GM12891 (cell line): ENCODE data around the gene DNM3. TPM values are rescaled to one million over a fixed set of nuclear protein-coding genes. Genes with fewer than 3 reads are reported as not detected.
"Not testable (repeated sequence)": the region's sequence is repeated elsewhere in the genome, so short reads cannot be mapped to it uniquely, and the experiment has no call there.

Experiments used
- DNase-seq: peaks from one replicate; pipeline ENCODE4 v3.0.0; 2011; ENCODE audit warnings: low spot score; ENCODE audit not compliant: insufficient read length
- FAIRE-seq: peaks from 2 replicates; lab custom pipeline; 2011; peaks lifted over from hg19 to GRCh38; lab: Jason Lieb, UNC
- PAX5 ChIP-seq: IDR thresholded peaks from 2 replicates; pipeline ENCODE4 v1.6.1; 2011; ENCODE audit warnings: low read length, moderate library complexity, mild to moderate bottlenecking; ENCODE audit not compliant: insufficient read depth, severe bottlenecking
- POLR2A ChIP-seq: IDR thresholded peaks from 2 replicates; pipeline ENCODE4 v1.6.1; 2011; ENCODE audit warnings: low read depth, low read length, control low read depth
- POLR2AphosphoS5 ChIP-seq: IDR thresholded peaks from 2 replicates; pipeline ENCODE4 v1.6.1; 2011; ENCODE audit warnings: low read depth, low read length, control low read depth
- POU2F2 ChIP-seq: IDR thresholded peaks from 2 replicates; pipeline ENCODE4 v1.6.1; 2011; ENCODE audit warnings: low read depth, mild to moderate bottlenecking, control low read depth, low read length, moderate library complexity
- SPI1 ChIP-seq: IDR thresholded peaks from 2 replicates; pipeline ENCODE4 v1.6.1; 2011; ENCODE audit warnings: low read depth, low read length, control low read depth
- TAF1 ChIP-seq: IDR thresholded peaks from 2 replicates; pipeline ENCODE4 v1.6.1; 2011; ENCODE audit warnings: low read depth, low read length, control low read depth
- polyA plus RNA-seq: library from polyadenylated mRNA; unstranded; fragments of >200 nt; gene quantifications from one replicate; pipeline ENCODE4 v1.2.1, GENCODE V29; 2012; ENCODE audit warnings: low read depth, missing spikeins, inconsistent platforms; ENCODE audit not compliant: missing spikeins

Gene DNM3
- 0.06 TPM for polyA plus RNA-seq

DNA sequence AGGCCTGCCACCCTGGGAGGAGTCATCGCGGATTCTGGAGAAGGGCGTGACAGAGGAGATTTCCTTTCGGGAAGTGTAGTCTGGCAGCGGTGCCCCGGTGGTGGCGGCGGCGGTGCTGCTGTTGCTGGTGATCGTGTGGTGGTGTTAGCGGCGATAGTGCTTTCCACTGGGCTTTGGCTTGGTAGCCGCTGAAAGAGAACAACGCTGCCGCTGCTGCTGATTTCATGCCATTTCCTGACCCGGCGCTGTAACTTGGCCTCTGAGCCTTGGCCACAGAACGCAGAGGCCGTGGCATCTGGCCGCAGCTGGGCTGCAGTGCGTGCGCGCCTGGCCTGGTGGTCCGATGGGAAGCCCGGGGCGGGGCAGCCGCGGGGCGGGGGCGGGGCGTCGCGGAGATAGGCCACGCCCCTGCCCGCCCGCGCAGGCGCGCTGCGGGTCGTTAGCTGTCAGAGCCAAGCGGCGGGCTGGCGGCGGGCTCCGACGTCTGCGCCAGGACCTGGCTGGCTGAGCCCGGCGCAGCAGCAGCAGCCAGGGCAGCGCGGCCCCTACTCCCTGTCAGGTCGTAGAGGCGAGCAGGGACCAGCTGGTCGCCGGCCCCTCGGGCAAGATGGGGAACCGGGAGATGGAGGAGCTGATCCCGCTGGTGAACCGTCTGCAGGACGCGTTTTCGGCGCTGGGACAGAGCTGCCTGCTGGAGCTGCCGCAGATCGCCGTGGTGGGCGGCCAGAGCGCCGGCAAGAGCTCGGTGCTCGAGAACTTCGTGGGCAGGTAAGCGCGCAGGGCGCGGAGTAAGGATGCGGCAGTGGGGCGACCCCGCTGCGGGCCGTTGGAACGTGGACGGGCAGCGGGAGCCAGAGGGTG is at the start of gene DNM3:
Gene DNM3 (plus strand): TSS at position 449 of the 861 bp plus-strand sequence. CDS start 159 bp downstream, at position 608.
- DNase-seq: peak; percentile 88
- TF ChIP-seq PAX5 (no peak), SPI1 (no peak), POLR2AphosphoS5 (no peak), POLR2A (no peak)
- FAIRE-seq: peak; percentile 93

GRCh38 chr1:171792656-171793369 is 48.5 kb upstream of the DNM3 start:
- no peak for DNase-seq
- no peak for TF ChIP-seq PAX5
- no peak for FAIRE-seq

GRCh38 chr1:171793636-171794035 is 47.7 kb upstream of the DNM3 start:
- FAIRE-seq (no peak), DNase-seq (no peak)
- TF ChIP-seq TAF1 (no peak), POLR2A (no peak), POLR2AphosphoS5 (no peak), PAX5 (no peak), SPI1 (no peak), POU2F2 (no peak)

DNA sequence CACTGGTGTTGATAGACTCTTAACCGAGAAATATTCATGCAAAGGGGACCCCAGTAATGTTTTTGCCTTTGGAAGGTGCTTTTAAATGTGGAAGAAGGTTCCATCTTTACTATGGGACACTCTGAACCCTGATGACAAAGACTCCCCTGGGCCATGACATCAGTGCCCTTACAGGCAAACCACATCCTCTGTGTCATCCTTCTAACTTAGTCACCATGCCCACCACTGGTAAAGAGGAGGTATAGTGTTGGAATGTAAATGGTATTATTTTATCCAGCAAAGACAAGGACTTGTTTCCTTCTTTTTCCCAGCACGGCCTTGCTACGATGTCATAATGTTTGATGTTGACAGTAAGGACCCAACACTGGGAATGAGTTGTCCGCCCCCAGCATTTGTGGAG is 47.2 kb upstream of the DNM3 start:
- no peak for DNase-seq
- no peak for TF ChIP-seq TAF1
- no peak for TF ChIP-seq POLR2AphosphoS5
- TF ChIP-seq SPI1: no peak
- TF ChIP-seq PAX5: no peak
- no peak for TF ChIP-seq POLR2A
- TF ChIP-seq POU2F2: no peak
- FAIRE-seq: no peak

- no peak for FAIRE-seq
- TF ChIP-seq POLR2A (no peak), POLR2AphosphoS5 (no peak), SPI1 (no peak), POU2F2 (no peak), PAX5 (no peak)
- no peak for DNase-seq
Measured at GRCh38 chr1:171796592-171796991, 44.7 kb upstream of the DNM3 start.

DNA sequence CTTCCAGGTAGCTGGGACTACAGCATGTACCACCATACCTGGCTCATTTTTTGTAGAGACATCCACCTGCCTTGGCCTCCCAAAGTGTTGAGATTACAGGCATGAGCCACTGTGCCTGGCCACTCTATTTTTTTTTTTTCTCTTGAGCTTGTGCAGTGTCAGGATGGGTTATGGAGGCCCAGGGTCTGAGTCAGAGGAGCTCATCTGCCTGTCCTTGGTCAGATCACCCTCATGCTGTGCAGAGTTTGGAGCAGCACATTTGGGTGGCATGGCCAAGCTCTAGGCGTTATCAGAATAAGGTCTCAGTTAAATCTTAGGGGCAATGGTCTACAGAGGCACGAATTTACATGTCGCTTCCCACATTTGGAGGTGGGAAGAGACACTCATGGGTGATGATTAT is 43.0 kb upstream of the DNM3 start:
- TF ChIP-seq POLR2AphosphoS5 (no peak), POU2F2 (no peak), POLR2A (no peak), PAX5 (no peak), TAF1 (no peak), SPI1 (no peak)
- DNase-seq (no peak), FAIRE-seq (no peak)

- DNase-seq (no peak), FAIRE-seq (no peak)
- TF ChIP-seq POLR2AphosphoS5 (no peak), PAX5 (no peak), TAF1 (no peak), SPI1 (no peak), POLR2A (no peak), POU2F2 (no peak)
Measured at GRCh38 chr1:171798765-171799164, 42.5 kb upstream of the DNM3 start.

DNA sequence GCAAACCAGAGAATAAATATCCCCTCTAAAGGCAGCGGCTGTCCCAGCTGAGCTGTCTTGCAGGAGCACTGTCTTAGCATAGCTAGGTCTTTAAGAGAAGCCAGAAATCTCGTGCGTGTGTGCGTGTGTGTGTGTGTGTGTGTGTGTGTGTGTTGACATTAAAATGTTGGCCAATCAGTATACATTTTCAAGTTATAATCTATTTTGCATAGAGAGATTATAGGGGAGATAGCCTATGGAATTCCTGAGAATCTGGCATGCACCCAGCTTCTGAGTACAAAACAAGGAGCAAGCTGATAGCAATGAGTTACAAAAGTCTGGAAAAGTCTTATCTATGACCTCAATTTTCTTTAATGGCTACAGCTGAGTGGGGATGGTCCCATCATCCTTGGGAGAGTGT is 42.1 kb upstream of the DNM3 start:
- FAIRE-seq (no peak), DNase-seq (no peak)
- no peak for TF ChIP-seq POU2F2
- no peak for TF ChIP-seq POLR2A
- no peak for TF ChIP-seq TAF1
- TF ChIP-seq POLR2AphosphoS5: no peak
- TF ChIP-seq PAX5: no peak
- no peak for TF ChIP-seq SPI1

GRCh38 chr1:171799698-171800097 is 41.6 kb upstream of the DNM3 start:
- FAIRE-seq, DNase-seq: not testable (repeated sequence)

- no peak for FAIRE-seq
- no peak for TF ChIP-seq POU2F2
- no peak for TF ChIP-seq PAX5
- TF ChIP-seq SPI1: no peak
- TF ChIP-seq POLR2A: no peak
- no peak for TF ChIP-seq POLR2AphosphoS5
- TF ChIP-seq TAF1: no peak
- no peak for DNase-seq
Measured at GRCh38 chr1:171800342-171800741, 41.0 kb upstream of the DNM3 start.

GRCh38 chr1:171800851-171801250 is 40.4 kb upstream of the DNM3 start:
- DNase-seq (no peak), FAIRE-seq (no peak)
- no peak for TF ChIP-seq POU2F2
- no peak for TF ChIP-seq TAF1
- TF ChIP-seq POLR2AphosphoS5: no peak
- no peak for TF ChIP-seq PAX5
- TF ChIP-seq POLR2A: no peak
- TF ChIP-seq SPI1: no peak
